Kidney capillary endothelial cell (primary cell): Measurements from ENCODE around the gene RGS1.
A peak's percentile ranks its signal among the peaks of the same experiment; 100 is the strongest.

Experiments used
- DNase-seq: peaks from one replicate; pipeline ENCODE4 v3.0.0-alpha.2; 2018; ENCODE audit warnings: low spot score

Gene RGS1

DNA sequence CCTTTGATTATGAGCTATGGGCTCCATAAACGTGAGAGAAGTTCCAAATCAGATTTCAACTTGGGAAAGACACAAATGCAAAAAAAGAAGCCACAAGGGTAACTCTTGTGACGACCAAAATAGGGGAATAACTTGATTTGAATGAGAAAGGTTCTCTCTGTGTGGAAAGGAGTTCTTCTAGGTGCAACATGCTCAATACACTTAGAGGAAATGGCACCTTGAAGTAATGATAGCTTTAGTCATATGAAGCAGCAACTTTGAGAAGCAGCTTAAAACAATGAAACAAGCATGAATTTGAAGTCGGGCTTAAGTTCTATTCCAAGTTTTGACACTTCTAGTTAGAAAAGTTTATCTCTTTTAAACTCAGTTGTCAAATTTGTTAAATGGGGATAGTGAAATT is 21.8 kb upstream of the RGS1 start:
- no peak for DNase-seq

DNA sequence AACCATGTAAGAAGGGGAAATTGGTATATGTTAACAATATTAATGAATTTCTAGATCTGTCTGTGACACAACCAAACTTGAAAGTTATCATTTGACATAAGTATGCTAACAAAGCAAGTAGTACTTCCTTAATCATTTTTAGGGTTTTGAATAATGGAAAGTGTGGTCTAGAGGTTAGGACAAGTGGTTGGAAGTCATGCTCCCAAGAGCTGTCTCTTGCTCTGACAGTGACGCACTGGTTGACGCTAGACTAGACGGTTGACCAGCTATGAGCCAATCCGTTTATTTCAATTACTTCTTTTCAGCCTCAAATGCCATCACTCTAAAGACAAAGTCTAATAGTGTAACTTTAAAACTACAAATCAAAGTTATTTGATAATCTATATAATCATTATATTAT is 20.7 kb upstream of the RGS1 start:
- DNase-seq: no peak

DNA sequence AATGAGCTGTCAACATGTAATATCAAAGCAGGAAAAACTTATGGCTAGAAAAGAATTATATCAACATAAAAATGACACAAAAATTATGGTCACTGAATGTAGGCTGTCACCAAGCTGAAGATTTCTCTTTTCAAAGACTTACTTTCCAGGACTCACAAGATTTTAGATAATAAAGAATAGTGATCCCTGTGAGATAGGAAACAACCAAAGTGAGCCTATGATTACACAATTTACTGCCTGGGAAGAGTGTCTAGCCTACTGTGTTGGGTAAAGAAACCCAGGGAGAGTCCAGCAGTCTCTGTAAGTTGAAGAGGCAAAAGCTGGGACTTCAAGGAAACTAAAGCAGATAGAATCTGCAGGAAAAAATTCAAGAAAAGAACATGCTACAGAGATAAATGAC is 20.2 kb upstream of the RGS1 start:
- no peak for DNase-seq

DNA sequence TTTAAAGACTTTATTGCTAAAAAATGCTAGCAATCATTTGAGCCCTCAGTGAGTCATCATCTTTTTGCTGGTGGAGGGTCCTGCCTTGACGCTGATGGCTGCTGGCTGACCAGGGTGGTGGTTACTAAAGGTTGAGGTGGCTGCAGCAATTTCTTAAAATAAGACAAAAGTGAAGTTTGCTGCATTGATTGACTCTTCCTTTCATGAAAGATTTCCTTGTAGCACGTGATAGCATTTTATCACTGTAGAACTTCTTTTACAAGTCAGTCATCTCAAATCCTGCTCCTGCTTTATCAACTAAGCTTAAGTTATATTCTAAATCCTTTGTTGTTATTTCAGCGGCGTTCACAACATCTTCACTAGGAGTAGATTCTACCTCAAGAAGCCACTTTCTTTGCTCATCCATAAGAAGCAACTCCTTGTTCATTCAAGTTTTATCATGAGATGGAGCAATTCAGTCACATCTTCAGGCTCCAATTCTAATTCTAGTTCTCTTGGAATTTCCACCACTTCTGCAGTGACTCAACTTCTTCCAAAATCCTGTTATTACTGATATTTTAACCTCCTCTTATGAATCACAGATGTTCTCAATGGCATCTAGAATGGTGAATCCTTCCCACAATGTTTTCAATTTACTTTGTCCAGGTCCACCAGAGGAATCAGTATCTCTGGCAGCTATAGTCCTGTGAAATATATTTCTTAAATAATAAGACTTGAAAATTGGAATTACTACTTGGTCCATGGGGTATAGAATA is 17.6 kb upstream of the RGS1 start:
- peak; percentile 14 for DNase-seq

DNA sequence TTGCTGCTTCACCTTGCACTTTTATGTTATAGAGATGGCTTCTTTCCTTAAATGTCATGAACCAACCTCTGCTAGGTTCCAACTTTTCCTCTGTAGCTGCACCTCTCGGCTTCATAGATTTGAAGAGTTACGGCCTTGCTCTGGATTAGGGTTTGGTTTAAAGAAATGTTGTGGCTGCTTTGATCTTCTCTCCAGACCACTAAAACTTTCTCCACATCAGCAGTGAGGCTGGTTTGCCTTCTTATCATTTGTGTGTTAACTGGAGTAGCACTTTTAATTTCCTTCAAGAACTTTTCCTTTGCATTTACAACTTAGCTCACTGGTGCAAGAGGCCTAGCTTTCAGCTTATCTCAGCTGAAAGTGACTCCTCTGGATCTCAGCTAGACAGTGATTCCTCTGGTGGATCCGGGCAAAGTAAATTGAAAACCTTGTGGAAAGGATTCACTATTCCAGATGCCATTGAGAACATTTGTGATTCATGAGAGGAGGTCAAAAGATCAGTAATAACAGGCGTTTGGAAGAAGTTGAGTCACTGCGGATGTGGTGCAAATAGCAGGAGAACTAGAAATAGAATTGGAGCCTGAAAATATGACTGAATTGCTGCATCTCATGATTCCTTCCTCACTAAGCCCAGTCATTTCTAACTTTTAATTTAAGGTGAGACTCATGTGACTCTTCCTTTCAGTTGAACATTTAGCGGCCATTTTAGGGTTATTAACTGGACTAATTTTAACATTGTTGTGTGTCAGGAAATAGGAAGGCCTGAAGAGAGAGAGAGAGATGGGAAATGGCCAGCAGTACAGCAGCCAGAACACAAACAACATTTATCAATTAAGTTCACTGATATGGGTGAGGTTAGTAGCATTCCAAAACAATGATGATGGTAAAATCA is 16.2 kb upstream of the RGS1 start:
- DNase-seq: peak; percentile 97

DNA sequence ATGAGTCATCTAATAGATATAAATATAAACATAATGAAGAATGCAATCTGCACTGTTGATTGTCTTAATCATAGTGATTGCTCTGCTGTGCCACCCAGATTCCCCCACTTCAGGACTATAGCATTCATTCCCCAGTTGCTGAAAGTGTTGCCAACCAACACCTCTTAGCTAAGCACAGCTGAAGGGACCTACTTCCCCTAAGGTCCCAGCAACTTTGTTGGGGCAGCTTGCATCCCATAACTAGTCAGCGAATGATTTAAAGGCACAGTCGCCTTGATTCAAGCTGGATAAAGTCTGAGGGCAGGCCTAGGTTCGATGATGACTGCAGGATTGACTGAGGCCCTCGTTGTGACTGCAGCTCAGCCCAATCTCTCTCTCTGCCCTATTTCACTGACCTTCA is 14.3 kb upstream of the RGS1 start:
- DNase-seq: no peak

DNA sequence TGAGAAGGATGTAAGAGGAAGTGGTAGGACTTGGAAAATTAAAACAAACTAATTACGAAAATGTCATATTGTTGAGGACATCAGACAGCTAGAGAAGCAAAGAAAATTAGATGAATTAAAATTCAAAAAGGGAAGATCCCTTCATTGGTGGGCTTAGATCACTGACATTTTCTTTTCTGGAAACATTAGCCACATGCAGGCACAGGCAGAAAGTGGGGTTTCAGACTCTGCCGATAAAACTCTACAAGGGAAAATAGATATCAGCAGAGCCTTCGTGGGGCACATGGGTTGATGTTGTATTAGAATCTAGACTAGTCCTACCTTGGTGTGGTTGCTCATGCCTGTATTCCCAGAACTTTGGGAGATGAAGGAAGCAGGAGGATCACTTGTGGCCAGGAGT is 12.4 kb upstream of the RGS1 start:
- no peak for DNase-seq

DNA sequence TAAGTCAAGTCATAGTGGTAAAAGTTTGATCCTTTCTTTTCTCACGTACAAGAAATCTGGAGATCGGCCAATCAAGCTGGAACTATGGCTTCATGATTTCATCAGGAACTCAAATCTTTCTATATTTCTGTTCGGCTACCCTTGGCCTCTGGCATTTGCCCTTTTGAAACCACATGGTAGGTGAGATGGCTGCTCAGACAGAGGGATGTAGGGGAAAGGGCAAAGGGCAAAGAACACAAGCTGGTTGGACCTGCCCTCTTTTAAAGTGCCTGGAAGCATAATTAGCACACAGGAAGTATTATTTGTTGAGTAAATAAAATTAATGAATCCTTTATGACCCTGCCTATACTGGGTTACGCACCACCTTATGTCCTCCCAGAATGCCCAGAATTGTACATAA is 11.5 kb upstream of the RGS1 start:
- DNase-seq: no peak

DNA sequence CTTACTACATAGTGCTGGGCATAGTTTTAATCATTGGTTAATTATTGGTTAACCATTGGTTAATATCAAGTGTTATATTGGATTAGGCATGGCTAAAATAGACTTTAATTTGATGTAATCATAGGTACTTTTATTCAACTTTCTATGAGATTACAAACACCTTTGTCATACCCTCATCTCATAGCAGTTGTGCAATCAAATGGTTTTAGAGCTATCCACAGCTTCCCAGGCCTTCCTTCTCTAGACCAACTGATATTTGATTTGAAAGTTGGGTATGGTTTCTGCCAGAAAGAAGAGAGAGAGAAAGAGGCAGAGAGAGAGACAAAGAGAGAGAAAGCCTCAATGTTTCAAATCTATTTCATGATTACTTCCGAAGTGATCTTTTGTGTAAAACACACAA is 9.6 kb upstream of the RGS1 start:
- DNase-seq: no peak

DNA sequence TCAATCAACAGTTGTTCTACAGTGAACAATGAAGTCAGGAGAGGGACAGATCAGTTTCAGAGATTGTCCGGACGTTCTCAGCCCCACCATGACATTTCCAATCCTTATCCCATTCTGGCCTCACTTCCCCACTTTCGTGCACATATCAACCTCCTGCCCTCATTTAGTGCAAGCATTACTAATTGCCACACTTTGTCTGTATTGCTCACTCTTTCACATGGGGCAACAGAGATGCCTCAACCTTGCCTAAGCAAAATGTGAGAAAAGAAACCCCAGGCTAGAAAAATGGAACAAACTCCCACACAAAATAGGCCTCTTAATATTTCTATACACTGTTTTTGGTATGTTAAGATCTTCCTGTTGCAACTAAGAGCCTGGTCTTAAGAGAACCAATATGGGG is 8.9 kb upstream of the RGS1 start:
- no peak for DNase-seq

DNA sequence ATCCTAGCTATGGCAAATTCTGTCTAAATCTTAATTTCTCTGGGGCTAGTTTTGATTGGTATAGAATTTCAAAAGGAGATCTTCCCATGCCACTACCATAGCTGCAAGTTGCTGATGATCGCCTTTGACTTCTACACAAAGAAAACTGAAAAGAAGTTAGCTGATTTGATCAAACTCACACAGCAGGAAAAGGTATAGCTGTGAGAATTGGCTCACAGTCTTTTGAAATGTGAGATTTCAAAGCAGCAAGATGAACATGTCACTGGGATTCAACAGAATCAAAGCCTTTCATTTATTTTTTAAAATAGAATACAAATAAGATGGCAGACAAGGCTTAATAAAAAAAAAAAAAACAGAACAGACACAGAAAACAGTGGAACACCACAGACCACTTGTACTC is 7.5 kb upstream of the RGS1 start:
- no peak for DNase-seq

DNA sequence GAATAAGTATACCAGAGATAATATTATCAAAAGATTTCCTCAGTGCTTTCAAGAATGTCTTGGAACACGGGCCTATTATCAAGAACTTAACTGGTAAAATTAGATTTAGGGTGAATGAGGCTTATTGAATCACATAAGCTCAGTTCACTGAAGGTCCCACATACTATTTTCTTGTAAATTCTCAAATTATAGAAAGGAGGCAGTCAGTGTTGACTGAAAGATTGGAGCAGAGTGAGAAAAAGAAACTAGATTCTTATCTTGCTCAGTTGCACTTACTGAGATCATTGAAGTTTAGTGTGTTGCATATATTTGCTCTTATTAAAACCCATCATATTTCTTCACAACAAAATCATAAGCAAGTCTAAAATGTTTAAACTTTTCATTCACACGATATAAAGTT is 3.9 kb upstream of the RGS1 start:
- DNase-seq: no peak

DNA sequence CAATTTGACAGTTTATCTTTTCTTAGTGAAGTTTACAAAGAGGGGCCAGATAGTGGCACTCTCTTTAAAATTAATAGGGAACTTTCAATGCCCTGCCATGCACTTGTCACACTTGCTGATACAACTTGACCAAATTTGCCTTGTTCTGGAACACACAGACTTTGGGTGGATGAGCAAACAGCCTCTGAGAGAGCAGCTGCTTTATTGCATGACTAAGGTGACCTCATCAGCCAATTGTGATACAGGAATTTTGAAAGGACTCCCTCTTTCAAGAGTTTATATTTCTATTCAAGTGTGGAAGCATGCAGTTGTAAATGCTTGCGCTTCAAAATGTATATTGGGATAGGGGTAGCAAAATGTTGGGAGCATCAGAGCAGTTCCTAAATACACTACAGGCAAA is 2.1 kb upstream of the RGS1 start:
- DNase-seq: peak; percentile 10

DNA sequence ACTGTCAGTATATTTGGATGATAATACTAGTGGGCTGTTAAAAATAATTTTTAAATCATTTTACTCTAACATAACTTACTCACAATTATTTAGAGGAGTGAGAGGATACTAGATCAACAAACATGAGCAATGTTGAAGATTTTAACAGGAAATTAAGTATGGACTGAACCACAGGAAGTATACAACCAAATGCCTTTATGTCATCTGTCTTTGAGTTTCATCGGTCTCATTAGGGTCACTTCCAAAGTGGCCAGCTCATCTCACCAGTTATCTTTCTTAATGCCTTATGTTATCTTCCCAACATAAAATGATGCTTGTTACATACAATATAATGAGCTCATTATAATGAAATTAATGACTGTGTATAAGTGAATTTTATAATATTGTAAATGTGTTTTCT is 1.5 kb upstream of the RGS1 start:
- no peak for DNase-seq

DNA sequence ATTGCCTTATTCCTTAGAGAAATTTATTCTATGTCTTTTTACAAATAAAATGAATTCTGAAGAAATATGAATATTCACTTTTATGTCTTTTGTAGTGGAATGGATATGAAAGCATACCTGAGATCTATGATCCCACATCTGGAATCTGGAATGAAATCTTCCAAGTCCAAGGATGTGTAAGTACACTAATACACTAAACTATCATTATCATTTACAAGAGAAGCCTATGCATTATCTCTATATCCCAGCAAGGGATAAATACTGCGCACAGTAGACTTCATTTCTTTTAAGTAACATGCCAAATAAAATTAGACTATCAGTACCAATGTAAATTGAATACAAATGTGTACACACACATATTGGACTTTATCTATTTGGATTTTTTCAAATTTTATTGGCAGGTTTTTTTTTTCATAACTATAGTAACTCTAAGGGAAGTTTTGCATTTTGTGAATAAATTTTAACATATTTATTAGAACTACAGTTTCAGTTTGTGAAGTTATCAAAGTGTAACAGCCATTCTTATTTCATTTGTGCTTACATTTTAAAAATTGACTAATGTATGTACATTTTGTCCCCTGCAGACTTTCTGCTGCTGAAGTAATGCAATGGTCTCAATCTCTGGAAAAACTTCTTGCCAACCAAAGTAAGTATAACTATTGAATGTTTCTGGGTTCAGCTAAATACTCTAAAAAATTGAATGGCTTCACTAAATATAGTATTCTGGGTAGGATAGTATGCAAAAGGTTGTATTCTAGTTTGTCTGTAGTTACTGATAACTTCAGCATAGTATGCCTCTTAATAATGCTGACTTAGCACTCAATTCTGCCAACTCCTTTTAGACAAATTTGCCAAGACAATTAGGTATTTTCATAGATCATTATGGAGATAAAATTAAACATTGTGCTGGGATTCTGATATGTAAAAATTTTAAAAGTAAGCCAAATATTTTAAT is 894 bp downstream of the RGS1 start:
- no peak for DNase-seq

DNA sequence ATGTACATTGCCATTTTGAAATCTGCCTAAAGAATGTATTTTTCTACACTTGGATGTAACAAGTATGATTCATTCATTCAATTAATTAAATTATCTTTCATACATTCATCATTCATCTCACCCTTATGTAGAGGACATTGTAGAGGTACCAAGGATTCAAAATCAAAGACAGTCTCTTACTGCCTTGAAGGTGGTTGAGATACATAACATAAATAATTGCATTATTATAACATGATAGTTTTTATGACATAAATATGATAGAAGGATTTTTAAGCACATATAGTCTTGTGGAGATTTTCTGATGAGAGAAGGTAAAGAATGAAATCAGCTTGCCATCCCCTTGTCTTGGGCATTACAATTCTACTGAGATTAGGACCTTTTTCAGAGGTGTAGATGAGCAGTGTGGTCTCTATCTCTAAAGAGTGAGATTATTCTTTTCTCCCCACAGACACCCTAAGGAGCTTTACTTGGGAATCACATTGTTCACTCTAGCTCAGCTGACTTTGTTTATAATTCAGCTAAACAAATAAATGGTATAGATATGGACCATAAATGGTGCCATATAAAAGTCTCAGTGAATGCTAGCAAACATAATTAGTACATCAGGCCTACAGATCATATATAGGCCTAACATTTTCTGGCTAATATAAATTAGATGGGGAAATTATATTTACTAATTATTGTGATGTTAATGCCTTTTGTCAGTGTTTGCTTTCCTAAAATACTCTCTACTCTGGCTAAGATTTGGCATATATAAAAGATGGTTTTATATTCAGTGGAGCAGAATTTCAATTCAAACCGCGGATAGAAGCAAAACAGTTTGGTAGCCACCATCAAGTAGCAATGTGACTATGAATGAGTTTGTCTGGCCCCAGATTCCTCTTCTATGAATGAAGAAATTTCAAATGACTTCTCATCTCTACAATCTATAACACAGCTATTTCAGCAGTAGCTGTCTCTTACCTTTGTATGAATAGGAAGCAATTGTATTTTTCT is 1.9 kb downstream of the RGS1 start:
- DNase-seq: no peak

DNA sequence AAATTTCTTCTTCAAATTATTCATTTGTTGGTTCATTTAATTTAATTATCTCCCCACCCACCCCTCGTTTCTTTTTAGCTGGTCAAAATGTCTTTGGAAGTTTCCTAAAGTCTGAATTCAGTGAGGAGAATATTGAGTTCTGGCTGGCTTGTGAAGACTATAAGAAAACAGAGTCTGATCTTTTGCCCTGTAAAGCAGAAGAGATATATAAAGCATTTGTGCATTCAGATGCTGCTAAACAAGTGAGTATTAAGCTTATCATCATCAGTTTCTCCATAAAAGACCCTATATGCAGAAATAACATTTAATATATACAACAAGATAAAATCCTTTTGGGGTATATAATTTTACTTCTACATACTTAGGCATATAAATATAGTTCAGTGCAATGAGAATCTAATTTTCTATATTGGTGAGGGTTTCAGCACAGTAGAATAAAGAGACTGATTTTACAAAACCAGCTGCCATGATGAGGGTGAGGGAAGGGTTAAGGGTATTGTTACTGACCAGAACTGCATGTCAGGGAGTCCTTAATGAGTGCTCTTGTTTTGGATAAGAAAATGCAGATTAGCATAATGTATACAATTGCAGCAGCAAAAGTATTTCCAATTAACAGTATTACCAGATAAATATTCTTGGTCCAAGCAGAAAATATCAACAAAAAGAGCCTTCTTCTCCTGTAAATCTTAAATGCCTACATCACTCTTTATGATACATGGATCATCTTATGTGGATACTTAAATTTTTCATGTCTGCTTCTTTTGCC is 2.8 kb downstream of the RGS1 start:
- no peak for DNase-seq

DNA sequence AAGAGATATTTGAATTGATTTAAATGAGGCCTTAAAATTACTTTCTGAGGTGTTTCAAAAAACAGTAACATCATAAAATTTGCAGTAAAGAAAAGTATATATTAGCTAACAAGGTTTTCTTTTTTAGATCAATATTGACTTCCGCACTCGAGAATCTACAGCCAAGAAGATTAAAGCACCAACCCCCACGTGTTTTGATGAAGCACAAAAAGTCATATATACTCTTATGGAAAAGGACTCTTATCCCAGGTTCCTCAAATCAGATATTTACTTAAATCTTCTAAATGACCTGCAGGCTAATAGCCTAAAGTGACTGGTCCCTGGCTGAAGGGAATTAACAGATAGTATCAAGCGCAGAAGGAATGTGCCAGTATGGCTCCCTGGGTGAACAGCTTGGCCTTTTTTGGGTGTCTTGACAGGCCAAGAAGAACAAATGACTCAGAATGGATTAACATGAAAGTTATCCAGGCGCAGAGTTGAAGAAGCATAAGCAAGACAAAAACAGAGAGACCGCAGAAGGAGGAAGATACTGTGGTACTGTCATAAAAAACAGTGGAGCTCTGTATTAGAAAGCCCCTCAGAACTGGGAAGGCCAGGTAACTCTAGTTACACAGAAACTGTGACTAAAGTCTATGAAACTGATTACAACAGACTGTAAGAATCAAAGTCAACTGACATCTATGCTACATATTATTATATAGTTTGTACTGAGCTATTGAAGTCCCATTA is 3.6 kb downstream of the RGS1 start:
- no peak for DNase-seq

DNA sequence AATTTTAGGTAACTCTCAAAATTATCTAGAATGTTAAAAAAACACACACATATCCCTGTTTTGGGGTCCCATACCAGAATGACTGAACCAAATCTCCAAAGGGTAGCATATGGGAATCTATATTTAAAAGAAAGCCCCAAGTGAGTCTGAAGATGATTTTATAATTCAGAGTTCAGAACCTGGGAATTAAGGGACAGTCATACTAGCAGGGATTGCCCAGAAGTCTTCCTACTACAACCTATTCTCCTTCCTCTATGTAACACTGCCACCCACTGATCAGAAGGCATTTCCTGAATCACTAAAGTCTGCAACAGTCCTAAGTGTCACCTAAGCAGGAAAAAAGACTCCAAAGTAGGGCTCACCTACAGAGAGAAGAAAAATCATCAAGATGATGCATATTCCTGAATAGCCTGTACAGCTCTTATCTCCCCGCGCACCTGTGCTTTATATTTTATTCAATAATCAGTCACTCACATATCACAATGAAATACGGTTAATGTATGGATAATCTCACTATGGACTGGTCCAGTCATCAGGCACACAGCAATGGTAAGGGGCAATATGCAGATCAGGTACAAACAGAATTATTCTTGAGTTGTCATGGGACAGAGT is 4.9 kb downstream of the RGS1 start:
- DNase-seq: peak; percentile 58
